Measurements from ENCODE around the gene PAQR5.

PAQR5 gene

GRCh38 chr15:69392352-69392751 lies 93.6 kb downstream of the PAQR5 start:
- no peak for DNase-seq (ENCODE audit: low read depth)

GRCh38 chr15:69393831-69394491 lies 95.2 kb downstream of the PAQR5 start:
- DNase-seq (ENCODE audit: low read depth): no peak

- no peak for DNase-seq (ENCODE audit: low read depth)
Measured at GRCh38 chr15:69394556-69395282, 96.0 kb downstream of the PAQR5 start.

- DNase-seq (ENCODE audit: low read depth): no peak
Measured at GRCh38 chr15:69395460-69395859, 96.7 kb downstream of the PAQR5 start.

- no peak for DNase-seq (ENCODE audit: low read depth)
Measured at GRCh38 chr15:69395991-69396390, 97.3 kb downstream of the PAQR5 start.

GRCh38 chr15:69398491-69398891 lies 99.8 kb downstream of the PAQR5 start:
- peak; percentile 37 for DNase-seq (ENCODE audit: low read depth)

- DNase-seq (ENCODE audit: low read depth): no peak
Measured at GRCh38 chr15:69400850-69401249, 102.1 kb downstream of the PAQR5 start.

- DNase-seq (ENCODE audit: low read depth): peak; percentile 17
Measured at GRCh38 chr15:69402816-69403215, 104.1 kb downstream of the PAQR5 start.

GRCh38 chr15:69403594-69403993 lies 104.9 kb downstream of the PAQR5 start:
- DNase-seq (ENCODE audit: low read depth): peak; percentile 76

GRCh38 chr15:69405110-69405509 lies 106.4 kb downstream of the PAQR5 start:
- no peak for DNase-seq (ENCODE audit: low read depth)

- DNase-seq (ENCODE audit: low read depth): no peak
Measured at GRCh38 chr15:69407719-69408400, 109.1 kb downstream of the PAQR5 start.

- DNase-seq (ENCODE audit: low read depth): no peak
Measured at GRCh38 chr15:69408841-69409240, 110.1 kb downstream of the PAQR5 start.

GRCh38 chr15:69410248-69410874 lies 111.6 kb downstream of the PAQR5 start:
- no peak for DNase-seq (ENCODE audit: low read depth)

GRCh38 chr15:69412274-69412673 lies 113.6 kb downstream of the PAQR5 start:
- DNase-seq (ENCODE audit: low read depth): no peak

- DNase-seq (ENCODE audit: low read depth): no peak
Measured at GRCh38 chr15:69412701-69413100, 114.0 kb downstream of the PAQR5 start.

GRCh38 chr15:69413822-69414700 lies 115.3 kb downstream of the PAQR5 start, which contains the start of gene KIF23:
KIF23 (plus strand) TSS chr15:69414349; CDS start chr15:69414466, 117 bp downstream.
- peak; percentile 84 for DNase-seq (ENCODE audit: low read depth)

GRCh38 chr15:69414701-69415167 lies 116.0 kb downstream of the PAQR5 start:
- DNase-seq (ENCODE audit: low read depth): peak; percentile 72

GRCh38 chr15:69415381-69415780 lies 116.7 kb downstream of the PAQR5 start:
- no peak for DNase-seq (ENCODE audit: low read depth)

- no peak for DNase-seq (ENCODE audit: low read depth)
Measured at GRCh38 chr15:69417581-69417980, 118.9 kb downstream of the PAQR5 start.

GRCh38 chr15:69421498-69421897 lies 122.8 kb downstream of the PAQR5 start:
- no peak for DNase-seq (ENCODE audit: low read depth)

GRCh38 chr15:69422336-69422895 lies 123.7 kb downstream of the PAQR5 start:
- DNase-seq (ENCODE audit: low read depth): no peak
